Uterus (tissue), 4 donors: ENCODE data around the gene CASKIN2. TPM values are rescaled to one million over a fixed set of nuclear protein-coding genes. Genes with fewer than 3 reads are reported as not detected.

Source experiments
- DNase-seq, 2 donors: peaks; one replicate each; pipeline ENCODE4 v3.0.0-alpha.2; 2019 to 2020
- H3K27ac ChIP-seq, 2 donors: fragments of 200-600 bp; sonication (generic); 1 replicate in 1 of 2; 2 replicates in 1 of 2; pipeline ENCODE4 v1.5.1; 2016 to 2018
- H3K27me3 ChIP-seq, 2 donors: fragments of 200-600 bp; sonication (generic); one replicate each; pipeline ENCODE4 v1.5.1; 2018 to 2019; ENCODE audit warnings: control low read depth in 1 of 2
- H3K36me3 ChIP-seq, 2 donors: fragments of 200-600 bp; sonication (generic); one replicate each; pipeline ENCODE4 v1.5.1; 2019; ENCODE audit warnings: control low read depth in 1 of 2
- H3K4me1 ChIP-seq, 2 donors: fragments of 200-600 bp; sonication (generic); one replicate each; pipeline ENCODE4 v1.5.1; 2018 to 2019; ENCODE audit warnings: control low read depth in 1 of 2
- H3K4me3 ChIP-seq, 2 donors: fragments of 200-600 bp; sonication (generic); 1 replicate in 1 of 2; 2 replicates in 1 of 2; pipeline ENCODE4 v1.5.1; 2018 to 2019; ENCODE audit warnings: mild to moderate bottlenecking in 1 of 2
- H3K9me3 ChIP-seq, 2 donors: fragments of 200-600 bp; sonication (generic); one replicate each; pipeline ENCODE4 v1.5.1; 2019; ENCODE audit warnings: control low read depth in 1 of 2
- CTCF ChIP-seq, 4 experiments: fragments of 200-600 bp in 2 of 4; fragments of 450-650 bp in 2 of 4; sonication (generic) in 2 of 4; IDR thresholded peaks; one replicate each; pipeline ENCODE4 v1.5.1; 2016 to 2019; ENCODE audit warnings: antibody characterized with exemption in 4 of 4, mild to moderate bottlenecking in 2 of 4, moderate library complexity in 1 of 4
- POLR2A ChIP-seq, 2 donors: fragments of 450-650 bp; IDR thresholded peaks; one replicate each; pipeline ENCODE4 v1.6.1; 2016; ENCODE audit warnings: antibody characterized with exemption in 2 of 2, mild to moderate bottlenecking in 1 of 2, moderate library complexity in 1 of 2
- intact Hi-C: fragments of 100-400 bp; cut with DNase I; formaldehyde crosslinking; loops from one replicate; pipeline ENCODE4 v1.15.1; 2023; ENCODE audit warnings: low total_unique reads
- total RNA-seq, 4 donors: library from RNA; depleted of rRNA in 3 of 4; stranded (reverse); fragments of >200 nt in 3 of 4; gene quantifications; one replicate each; pipeline versions ENCODE4 v1.1.0 to v1.2.4, GENCODE V29; 2014 to 2023
- donor health status: DM: yes; HTN: yes; CAD: no.

The CASKIN2 gene
- total RNA-seq, 4 donors from 2014 or later = 7.4 to 122 (median 15.5) TPM

- no peak for DNase-seq
- Histone ChIP-seq H3K27me3 (no peaks in the 10 kb centered on the region), H3K4me3 (no peak overlapping the region), H3K4me1 (no peaks in the 10 kb centered on the region), H3K27ac (no peak overlapping the region), H3K9me3 (no peaks in the 10 kb centered on the region), H3K36me3 (no peaks in the 10 kb centered on the region)
- intact Hi-C loops = no loop called here
- TF ChIP-seq CTCF (IDR thresholded peaks at IDR 0.05) (no peak), POLR2A (IDR thresholded peaks at IDR 0.05) (no peak)
These were observed 25.7 kb upstream of the CASKIN2 start for GRCh38 chr17:75540923-75541503.

DNA sequence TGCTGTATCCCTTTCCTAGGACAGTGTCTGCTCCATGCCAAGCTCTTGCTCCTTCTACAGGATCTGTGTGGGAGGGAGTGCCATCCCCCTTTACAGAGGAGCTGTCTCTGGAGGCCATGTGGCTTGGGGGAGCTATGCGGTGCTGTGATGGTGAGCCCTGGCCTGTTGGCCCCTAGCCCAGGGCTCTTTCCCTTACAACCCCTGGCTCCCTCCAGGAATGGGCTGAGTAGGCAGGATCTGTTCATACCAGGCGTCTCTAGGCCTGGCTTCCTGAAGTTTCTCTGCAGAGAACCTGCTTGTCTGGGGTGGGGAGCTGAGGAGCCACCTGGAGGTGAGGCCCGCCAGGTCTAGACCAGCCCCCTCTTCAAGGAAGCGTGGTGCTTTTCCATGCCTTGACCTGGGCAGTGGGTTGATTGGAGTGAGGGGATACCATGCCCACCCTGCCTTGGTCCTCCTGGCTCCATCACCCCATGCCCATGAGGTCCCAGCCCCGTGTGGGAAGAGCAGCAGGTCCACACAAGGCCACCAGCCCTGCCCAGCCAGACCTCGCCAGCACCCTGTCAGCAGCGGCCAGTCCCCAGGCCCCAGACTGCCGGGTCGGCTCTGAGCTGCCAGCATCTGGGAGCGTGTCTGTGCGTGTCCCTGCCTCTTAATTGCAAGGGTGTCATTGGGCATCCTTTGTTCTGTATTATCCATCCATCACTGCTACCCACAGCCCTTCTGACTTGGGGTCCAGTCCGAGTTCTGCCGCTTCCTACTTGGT is 24.8 kb upstream of the CASKIN2 start:
- DNase-seq = no peak
- Histone ChIP-seq H3K9me3 (no peaks in the 10 kb centered on the region), H3K36me3 (no peaks in the 10 kb centered on the region), H3K4me3 (no peak overlapping the region), H3K27ac (no peak overlapping the region), H3K27me3 (no peaks in the 10 kb centered on the region), H3K4me1 (no peaks in the 10 kb centered on the region)
- no peak for TF ChIP-seq POLR2A (IDR thresholded peaks at IDR 0.05)
- TF ChIP-seq CTCF (IDR thresholded peaks at IDR 0.05) = no peak
- intact Hi-C loops = no loop called here

DNA sequence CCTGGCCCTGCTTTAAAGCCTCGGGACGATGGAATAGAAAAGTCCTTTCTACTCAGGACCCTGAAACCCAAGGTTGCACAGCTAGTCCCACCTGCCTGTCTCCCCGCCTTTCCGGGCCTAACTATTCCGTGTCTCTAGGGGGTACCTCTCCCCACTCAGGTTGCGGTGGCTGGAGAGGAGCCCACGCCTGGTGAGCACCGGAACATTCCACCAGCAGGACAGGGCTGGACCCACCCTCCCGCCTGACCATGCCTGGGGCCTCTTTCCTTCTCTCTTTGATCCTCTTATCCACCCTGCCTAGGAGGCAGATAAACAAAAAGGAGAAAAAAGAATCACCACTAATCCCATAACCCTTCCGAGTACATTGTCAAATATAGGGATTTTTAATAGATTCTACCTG is 21.0 kb upstream of the CASKIN2 start:
- no peak for DNase-seq
- Histone ChIP-seq H3K36me3 (no peaks in the 10 kb centered on the region), H3K4me1 (no peaks in the 10 kb centered on the region), H3K4me3 (no peak overlapping the region), H3K9me3 (no peaks in the 10 kb centered on the region), H3K27ac (no peak overlapping the region), H3K27me3 (no peaks in the 10 kb centered on the region)
- intact Hi-C loops = no loop called here
- TF ChIP-seq POLR2A (IDR thresholded peaks at IDR 0.05) (no peak), CTCF (IDR thresholded peaks at IDR 0.05) (no peak)

DNA sequence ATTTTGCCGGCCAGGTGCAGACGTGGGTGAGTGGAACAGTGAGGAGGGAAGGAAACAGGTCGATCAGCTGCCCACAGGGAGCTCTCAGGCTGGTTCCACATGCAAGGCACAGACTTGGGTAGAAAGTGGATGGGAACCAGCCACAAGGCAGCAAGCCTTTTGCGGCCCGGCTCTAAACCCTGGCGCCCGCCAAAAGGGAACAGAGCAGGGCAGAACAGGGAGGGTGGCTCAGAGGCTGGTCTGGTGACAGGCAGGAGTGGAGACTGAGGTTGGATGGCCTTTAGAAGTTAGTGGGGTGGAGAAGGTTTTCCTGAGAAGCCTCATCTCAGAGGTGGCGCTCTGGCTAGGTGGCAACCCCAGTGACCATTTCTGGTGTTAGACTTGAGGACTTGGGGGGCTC is 20.5 kb upstream of the CASKIN2 start:
- Histone ChIP-seq H3K4me1 (no peaks in the 10 kb centered on the region), H3K36me3 (no peaks in the 10 kb centered on the region), H3K27me3 (no peaks in the 10 kb centered on the region), H3K4me3 (no peak overlapping the region), H3K27ac (no peak overlapping the region), H3K9me3 (no peaks in the 10 kb centered on the region)
- DNase-seq = no peak
- intact Hi-C loops = no loop called here
- TF ChIP-seq CTCF (IDR thresholded peaks at IDR 0.05) (no peak), POLR2A (IDR thresholded peaks at IDR 0.05) (no peak)

DNA sequence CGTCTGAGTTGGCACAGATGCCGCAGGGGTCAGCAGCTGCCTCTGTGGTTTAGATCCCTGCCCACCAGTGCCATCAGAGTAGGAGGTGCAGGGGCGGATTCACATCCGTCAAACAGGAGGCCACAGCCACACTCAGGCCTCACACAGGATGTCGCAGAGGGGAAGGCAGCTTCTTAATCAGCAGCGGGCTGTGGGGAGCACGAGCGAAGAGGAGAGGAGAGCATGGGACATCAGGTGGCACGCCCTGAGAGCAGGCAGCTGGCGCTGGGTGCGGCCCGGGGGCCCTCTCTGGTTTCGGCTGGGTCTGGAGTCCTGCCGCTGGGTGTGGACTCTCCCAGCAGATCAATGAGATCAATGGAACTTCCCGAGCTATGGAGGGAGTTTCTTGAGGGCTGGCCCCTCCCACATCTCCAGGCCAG is 19.8 kb upstream of the CASKIN2 start:
- Histone ChIP-seq H3K4me1 (no peaks in the 10 kb centered on the region), H3K27me3 (no peaks in the 10 kb centered on the region), H3K27ac (no peak overlapping the region), H3K9me3 (no peaks in the 10 kb centered on the region), H3K4me3 (no peak overlapping the region), H3K36me3 (no peaks in the 10 kb centered on the region)
- TF ChIP-seq CTCF (IDR thresholded peaks at IDR 0.05) = no peak
- no peak for TF ChIP-seq POLR2A (IDR thresholded peaks at IDR 0.05)
- DNase-seq = no peak
- intact Hi-C loops = no loop called here
